GM19025 (cell line): Measurements from ENCODE around the gene P2RY2.
"Not testable (repeated sequence)": the region's sequence is repeated elsewhere in the genome, so short reads cannot be mapped to it uniquely, and the experiment has no call there.

ENCODE experiments used
- ATAC-seq: cut with Tn5 transposase; IDR thresholded peaks from one replicate; pipeline ENCODE4 v1.9.1; 2021; ENCODE audit warnings: mild to moderate bottlenecking, low read depth, moderate library complexity; ENCODE audit not compliant: unreplicated experiment

Gene P2RY2

DNA sequence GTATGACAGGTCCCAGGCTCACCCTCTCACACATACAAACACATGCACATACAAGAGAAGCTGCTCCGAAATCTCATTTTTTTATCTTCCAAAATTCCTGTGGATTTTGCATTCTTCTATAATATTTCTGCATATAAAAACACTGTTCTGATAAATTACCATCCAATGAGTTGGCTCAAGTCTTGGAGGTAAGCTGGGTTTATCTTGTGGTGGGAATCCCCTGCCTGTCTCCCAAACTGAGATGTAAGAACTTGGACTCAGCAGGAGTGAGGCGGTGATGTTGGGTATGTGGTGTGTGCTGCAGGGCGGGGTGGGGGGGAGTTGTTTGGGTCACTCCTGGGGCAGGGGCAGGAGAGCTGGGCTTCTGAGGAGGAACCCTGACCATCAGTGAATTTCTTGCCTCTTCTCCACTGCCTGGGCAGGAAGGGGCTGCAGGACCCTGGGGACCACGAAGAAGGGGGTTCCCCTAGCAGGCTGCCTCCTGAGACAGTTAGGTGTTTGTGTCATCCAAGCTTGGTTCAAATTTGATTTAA lies 47.3 kb downstream of the P2RY2 start:
- ATAC-seq = no peak

DNA sequence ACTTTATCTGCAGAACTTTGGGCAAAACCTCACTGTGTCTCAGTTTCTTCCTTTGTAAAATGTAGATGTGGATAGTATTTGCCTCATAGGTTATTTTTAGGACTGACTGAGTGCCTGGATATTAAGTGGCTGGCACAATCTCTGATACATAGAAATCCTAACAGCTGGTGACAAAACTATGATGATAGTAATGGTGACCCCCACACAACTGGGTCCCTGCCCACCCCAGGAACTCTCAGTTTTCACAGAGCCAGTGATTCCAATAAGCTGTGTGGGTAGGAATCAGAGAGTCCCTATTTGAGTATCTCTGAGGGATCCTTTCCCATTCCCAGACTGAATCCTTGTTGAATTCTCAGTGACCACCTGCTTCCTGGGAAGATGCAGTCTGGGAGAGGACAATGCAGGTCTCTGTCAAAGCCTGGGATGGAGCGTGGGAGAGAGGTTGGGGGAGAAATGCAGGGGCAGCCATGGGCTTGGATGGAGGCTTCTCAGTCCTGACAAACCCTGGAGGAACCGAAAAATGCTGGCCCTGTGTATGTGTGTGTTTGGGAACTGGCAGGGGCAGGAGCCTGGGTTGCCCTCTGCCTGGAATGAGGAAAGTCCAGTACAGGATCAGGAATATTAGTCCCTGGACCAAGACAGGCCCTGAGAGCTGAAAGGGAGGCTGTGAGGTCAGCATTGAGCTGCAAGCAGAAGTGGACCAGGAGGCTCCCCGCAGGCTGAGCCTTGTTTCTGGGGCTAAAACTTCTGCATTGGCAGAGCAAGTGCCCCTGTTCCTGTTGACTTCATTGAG lies 48.0 kb downstream of the P2RY2 start:
- ATAC-seq = no peak

- no peak for ATAC-seq
These were observed 48.6 kb downstream of the P2RY2 start for GRCh38 chr11:73266646-73267020.

GRCh38 chr11:73267122-73267846 lies 49.2 kb downstream of the P2RY2 start:
- ATAC-seq = no peak

DNA sequence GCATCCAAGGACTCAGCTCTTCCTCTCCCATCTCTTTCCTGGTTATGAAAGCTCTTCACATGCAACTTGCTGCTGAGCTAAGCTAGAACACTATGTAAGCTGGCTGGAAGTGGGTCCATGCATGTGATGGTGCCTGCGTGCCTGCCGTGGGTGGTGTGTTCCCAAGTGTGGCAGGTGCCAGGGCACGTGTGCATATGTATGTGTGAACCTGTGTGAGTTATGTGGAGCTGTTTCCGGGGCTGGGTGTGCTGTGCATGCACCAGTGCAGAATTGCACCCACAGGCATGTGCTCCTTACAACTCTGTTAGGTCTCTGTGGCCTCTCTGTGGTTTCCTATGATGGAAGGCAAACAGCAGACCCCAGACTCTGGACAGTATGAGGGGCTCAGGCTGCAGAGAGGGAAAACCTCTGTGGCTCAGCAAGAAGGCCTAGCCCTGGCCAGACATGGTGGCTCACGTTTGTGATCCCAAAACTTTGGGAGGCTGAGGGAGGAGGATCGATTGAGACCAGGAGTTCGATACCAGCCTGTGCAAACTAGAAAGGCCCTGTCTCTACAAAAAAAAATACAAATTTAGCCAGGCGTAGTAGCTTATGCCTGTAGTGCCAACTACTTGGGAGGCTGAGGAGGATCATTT lies 49.9 kb downstream of the P2RY2 start:
- no peak for ATAC-seq

DNA sequence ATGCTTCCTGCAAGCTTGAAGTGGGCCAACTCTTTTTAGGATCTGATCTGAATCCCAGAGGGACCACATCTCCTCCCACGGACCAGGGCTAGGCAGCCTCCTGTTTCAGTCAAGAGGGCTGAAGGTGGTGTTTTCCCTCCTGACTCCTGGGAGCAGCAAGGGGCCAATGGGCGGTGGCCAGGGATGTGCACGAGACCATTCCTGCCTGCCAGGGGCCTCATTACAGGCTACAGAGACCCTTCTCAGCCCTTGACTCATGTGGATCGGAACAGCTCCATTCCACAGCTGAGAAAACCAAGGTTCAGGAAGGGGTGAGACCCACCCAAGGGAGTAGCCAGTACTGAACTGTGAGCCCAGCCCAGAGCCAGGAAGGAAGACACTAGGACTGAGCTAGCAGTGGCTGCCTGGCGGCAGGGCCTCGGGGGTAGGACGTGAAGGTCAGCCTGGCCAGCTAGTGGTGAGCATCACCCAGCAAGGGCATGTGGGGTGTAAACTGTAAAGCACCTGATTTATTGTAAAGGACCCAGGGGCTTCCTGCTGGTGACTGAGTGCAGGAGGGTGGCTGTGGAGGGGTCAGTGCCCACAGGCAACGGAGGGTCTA lies 50.7 kb downstream of the P2RY2 start:
- ATAC-seq = no peak

DNA sequence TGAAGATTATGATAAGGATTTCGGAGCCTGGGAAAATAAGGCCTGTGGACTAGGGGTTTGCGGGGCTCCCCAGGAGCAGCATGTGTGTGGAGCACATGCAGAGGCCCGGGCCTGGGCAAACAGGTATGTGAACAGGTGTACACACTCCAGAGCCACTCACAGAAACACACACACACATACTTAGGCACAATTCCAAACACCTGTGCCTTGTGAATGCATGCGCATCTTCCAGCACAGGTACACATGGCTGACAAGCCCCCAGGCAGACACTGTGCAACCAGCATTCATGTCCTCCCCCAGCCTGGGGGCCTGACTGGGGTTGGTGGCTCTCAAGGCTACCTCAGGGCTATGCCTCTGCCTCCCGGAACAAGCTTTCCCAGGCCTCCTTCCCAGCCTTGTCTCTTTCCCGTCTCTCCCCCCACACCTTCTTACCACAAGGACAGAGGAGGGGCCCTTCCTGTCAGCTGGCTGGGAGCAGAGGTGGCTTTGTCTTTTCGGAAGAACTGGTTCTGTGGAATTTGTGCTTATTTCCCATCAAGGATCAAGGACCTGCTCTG lies 51.5 kb downstream of the P2RY2 start:
- ATAC-seq = no peak

GRCh38 chr11:73270016-73270854 lies 52.2 kb downstream of the P2RY2 start:
- ATAC-seq = no peak

DNA sequence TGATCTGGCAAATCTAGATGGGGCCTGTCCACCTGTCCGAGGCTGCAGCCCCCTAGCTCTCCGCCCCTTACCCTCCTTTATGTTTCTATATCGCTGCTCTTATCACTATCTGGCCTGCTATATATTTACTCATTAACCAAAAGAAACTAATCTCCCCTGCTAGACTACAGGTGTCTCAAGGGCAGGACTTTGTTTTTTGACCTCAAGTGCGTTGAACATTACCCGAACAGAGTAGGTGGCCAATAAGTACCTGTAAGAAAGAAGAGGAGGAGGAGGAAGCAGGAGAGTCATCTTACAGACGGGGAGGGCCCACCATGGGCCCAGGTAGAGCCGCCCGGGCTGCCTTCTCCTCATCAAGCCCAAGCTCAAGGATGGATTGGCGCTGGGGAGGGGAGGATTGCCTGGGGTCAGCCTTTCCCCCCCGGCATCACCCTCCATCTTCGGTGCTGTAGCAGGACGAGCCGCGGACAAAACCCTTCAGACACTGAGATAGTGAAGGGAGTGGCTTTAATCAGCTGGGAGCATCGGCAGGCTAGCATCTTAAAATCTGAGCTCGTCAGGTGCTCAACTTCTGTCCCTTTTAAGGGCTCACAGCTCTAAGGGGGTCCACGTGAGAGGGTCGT lies 52.9 kb downstream of the P2RY2 start:
- no peak for ATAC-seq

- not testable (repeated sequence) for ATAC-seq
These were observed 53.4 kb downstream of the P2RY2 start for GRCh38 chr11:73271478-73271865.

DNA sequence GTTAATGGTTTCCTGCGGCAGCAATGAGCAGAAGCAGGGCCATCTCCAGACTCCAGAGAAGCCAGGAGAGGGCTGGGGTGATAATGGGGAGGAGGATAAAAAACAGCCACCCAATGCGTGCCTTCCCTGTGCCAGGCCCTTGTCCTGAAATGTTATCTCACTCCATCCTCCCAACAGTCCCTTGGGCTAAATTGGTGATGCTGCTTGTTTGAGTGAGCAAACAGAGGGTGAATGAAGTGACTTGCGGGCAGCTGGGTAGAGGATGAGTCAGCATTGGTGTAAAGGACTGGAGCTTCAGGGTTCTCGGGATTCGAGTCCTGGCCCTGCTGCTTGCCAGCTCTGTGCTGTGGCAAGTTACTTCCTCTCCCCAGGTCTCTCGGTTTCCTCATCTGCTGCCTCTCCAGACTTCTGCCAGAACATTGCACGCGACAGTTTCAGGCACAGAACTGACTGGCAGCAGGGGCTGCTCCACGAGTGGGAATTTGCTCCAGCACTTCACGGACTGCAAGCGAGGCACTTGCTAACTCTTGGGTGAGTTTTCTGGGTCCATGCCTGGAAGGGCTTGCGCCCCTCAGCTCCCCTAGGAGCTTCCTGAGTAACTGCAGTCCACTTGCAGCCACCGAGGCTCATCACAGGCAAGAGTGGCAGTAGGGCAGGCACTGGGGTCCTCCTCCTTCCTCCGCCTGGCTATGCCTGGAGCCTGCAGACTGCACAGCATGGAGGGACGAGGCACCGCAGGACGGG lies 54.0 kb downstream of the P2RY2 start, which contains the start of gene P2RY6:
TSS of gene P2RY6 (plus strand) at position 403 of the 744 bp plus-strand sequence. CDS start 24,181 bp downstream, outside the sequence.
- ATAC-seq = no peak

GRCh38 chr11:73272680-73273038 lies 54.6 kb downstream of the P2RY2 start:
- ATAC-seq = no peak

GRCh38 chr11:73273222-73273895 lies 55.3 kb downstream of the P2RY2 start:
- no peak for ATAC-seq

DNA sequence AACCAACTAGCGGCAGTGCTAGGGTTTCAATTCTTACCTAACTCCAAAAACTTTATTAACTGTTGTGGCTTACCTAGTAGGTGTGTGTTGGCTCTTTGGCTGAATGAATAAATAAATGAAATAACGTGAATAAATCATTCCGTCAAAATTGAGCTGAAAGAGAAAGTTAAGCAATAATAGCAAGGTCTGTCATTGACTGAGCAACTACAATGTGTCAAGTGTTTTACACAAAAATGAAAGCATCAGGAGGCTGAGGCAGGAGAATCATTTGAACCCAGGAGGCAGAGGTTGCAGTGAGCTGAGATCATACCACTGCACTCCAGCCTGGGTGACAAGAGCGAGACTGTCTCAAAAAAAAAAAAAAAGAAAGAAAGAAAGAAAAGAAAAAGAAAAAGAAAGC lies 56.1 kb downstream of the P2RY2 start:
- ATAC-seq = not testable (repeated sequence)

GRCh38 chr11:73274722-73275380 lies 56.8 kb downstream of the P2RY2 start:
- ATAC-seq = no peak

DNA sequence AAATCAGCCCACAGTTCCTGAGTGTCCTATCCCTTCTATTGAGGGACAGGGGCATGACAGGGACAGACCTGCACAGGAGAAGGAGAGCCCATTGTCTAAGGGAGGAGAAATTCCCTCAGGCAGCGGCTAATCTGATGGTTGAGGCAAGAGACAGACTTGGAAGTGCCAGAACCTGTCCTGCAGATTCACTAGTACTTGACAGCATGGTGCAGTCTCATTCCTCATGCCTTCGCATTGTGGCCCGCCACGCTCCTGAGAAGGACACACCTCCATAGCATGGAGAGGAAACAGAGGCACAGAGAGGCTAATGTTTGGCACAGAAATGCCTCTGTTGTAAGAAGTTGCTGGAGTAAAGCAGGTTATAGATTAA lies 57.3 kb downstream of the P2RY2 start:
- ATAC-seq = no peak

DNA sequence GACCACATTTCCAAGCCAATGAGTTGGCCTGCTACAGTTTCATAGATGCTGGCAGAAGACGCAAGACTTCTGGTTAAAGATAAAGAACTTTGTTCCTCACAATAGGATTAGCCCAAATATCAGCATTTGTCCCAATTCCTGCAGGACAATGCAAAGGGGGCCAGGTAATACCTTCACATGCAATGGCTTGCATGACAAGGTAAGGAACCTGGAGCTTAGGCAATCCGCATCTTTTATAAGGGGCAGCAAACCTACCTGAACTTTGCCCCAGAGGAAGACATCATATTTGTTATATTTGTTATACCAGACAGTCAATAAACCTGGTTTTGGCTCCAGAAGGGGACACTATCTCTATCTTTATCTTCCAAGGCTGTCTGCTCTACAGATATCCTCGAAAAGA lies 59.4 kb downstream of the P2RY2 start:
- ATAC-seq = no peak

GRCh38 chr11:73280626-73281025 lies 62.5 kb downstream of the P2RY2 start:
- no peak for ATAC-seq
